A673 (cell line): ENCODE results near the gene LRRC18. TPM values are rescaled to one million over a fixed set of nuclear protein-coding genes. Genes with fewer than 3 reads are reported as not detected.

Source experiments
- BruUV-seq: library from RNA; stranded (reverse); fragments of 400-500 nt; replicated peaks from 2 replicates; lab custom pipeline; 2021; lab: Mats Ljungman, UMichigan
- CTCF ChIA-PET: fragments of 300-600 bp; sonication (Branson Sonifier 250); formaldehyde crosslinking; loops from one replicate; lab custom pipeline; 2022; ENCODE audit warnings: antibody characterized with exemption; lab: Charles Lee
- POLR2A ChIA-PET: fragments of 300-600 bp; sonication (Branson Sonifier 250); formaldehyde crosslinking; loops from one replicate; lab custom pipeline; 2022; ENCODE audit warnings: antibody characterized with exemption; ENCODE audit not compliant: low non-redundant PET; lab: Charles Lee
- DNase-seq: peaks from one replicate; pipeline ENCODE4 v3.0.0-alpha.2; 2015; ENCODE audit warnings: low spot score
- H3K27ac ChIP-seq: fragments of 200-600 bp; sonication (generic); 2 replicates; pipeline ENCODE4 v1.5.1; 2016; ENCODE audit warnings: mixed run types, low read depth, mild to moderate bottlenecking, mixed read lengths, antibody characterized with exemption, low read length; ENCODE audit not compliant: poor library complexity, severe bottlenecking
- H3K27me3 ChIP-seq: fragments of 200-600 bp; sonication (generic); replicated peaks from 2 replicates; pipeline ENCODE4 v1.6.1; 2017; ENCODE audit warnings: mixed run types, low read depth, mild to moderate bottlenecking, mixed read lengths, antibody characterized with exemption, low read length; ENCODE audit not compliant: insufficient read depth, poor library complexity
- H3K36me3 ChIP-seq: fragments of 200-600 bp; sonication (generic); 2 replicates; pipeline ENCODE4 v1.6.1; 2016; ENCODE audit warnings: mixed run types, mild to moderate bottlenecking, mixed read lengths, antibody characterized with exemption, low read length; ENCODE audit not compliant: insufficient read depth, poor library complexity, severe bottlenecking
- H3K4me1 ChIP-seq: fragments of 200-600 bp; sonication (generic); 2 replicates; pipeline ENCODE4 v1.6.1; 2017; ENCODE audit warnings: mixed run types, mild to moderate bottlenecking, mixed read lengths, antibody characterized with exemption, low read length; ENCODE audit not compliant: insufficient read depth, poor library complexity, severe bottlenecking
- H3K4me3 ChIP-seq: fragments of 200-600 bp; sonication (generic); 2 replicates; pipeline ENCODE4 v1.5.1; 2016; ENCODE audit warnings: low read depth, mixed run types, mild to moderate bottlenecking, mixed read lengths, low read length; ENCODE audit not compliant: poor library complexity, severe bottlenecking
- H3K9me3 ChIP-seq: fragments of 200-600 bp; sonication (generic); 2 replicates; pipeline ENCODE4 v1.6.1; 2016; ENCODE audit warnings: mixed run types, low read depth, mild to moderate bottlenecking, mixed read lengths, antibody characterized with exemption, low read length; ENCODE audit not compliant: poor library complexity, severe bottlenecking
- CTCF ChIP-seq: fragments of 300-800, 200-600 bp; sonication (generic); conservative IDR thresholded peaks from 2 replicates; pipeline ENCODE4 v1.5.1; 2017; ENCODE audit warnings: low read depth, mild to moderate bottlenecking, antibody characterized with exemption, low read length, moderate library complexity, mixed read lengths
- EZH2 ChIP-seq: fragments of 200-600 bp; sonication (generic); IDR thresholded peaks from 2 replicates; pipeline ENCODE4 v1.6.1; 2017; ENCODE audit warnings: borderline replicate concordance, low read depth, mild to moderate bottlenecking, mixed read lengths, antibody characterized with exemption, low read length; ENCODE audit not compliant: poor library complexity, severe bottlenecking
- intact Hi-C: fragments of 100-400 bp; cut with micrococcal nuclease; formaldehyde crosslinking; loops from one replicate; pipeline ENCODE4 v1.10.0; 2022; ENCODE audit not compliant: unreplicated experiment
- total RNA-seq: library from RNA; stranded (reverse); gene quantifications from 2 replicates; pipeline ENCODE4 v1.2.3, GENCODE V29; 2021

LRRC18 gene
- total RNA-seq, 1 experiment from 2014 or later: not detected

GRCh38 chr10:48881937-48882336 lies 57.7 kb downstream of the LRRC18 start:
- no peak overlapping the region for H3K4me3 ChIP-seq
- H3K27me3 ChIP-seq: no peaks in the 10 kb centered on the region
- ChIA-PET POLR2A (no interaction called here), CTCF (no interaction called here)
- intact Hi-C loops: loop anchor here (10.0 kb wide), 1 partner anchor 283 kb away; no protein-coding TSS in a partner anchor
- TF ChIP-seq EZH2: no peak
- no peak overlapping the region for H3K27ac ChIP-seq
- no peaks in the 10 kb centered on the region for H3K9me3 ChIP-seq
- no peak for DNase-seq
- BruUV-seq: no TSS peak
- H3K4me1 ChIP-seq: no peaks in the 10 kb centered on the region
- no peaks in the 10 kb centered on the region for H3K36me3 ChIP-seq

GRCh38 chr10:48880016-48880705 lies 59.5 kb downstream of the LRRC18 start:
- intact Hi-C loops: loop anchor here (10.0 kb wide), 1 partner anchor 285 kb away; no protein-coding TSS in a partner anchor
- no TSS peak for BruUV-seq
- no peak for DNase-seq
- Histone ChIP-seq H3K4me3 (no peak overlapping the region), H3K9me3 (no peaks in the 10 kb centered on the region), H3K36me3 (no peaks in the 10 kb centered on the region), H3K4me1 (no peaks in the 10 kb centered on the region), H3K27ac (no peak overlapping the region), H3K27me3 (no peaks in the 10 kb centered on the region)
- ChIA-PET POLR2A (no interaction called here), CTCF (no interaction called here)
- TF ChIP-seq CTCF (no peak), EZH2 (no peak)

GRCh38 chr10:48879451-48879850 lies 60.2 kb downstream of the LRRC18 start:
- ChIA-PET POLR2A (no interaction called here), CTCF (no interaction called here)
- no peaks in the 10 kb centered on the region for H3K4me1 ChIP-seq
- no TSS peak for BruUV-seq
- TF ChIP-seq EZH2: no peak
- no peak for TF ChIP-seq CTCF
- no peak for DNase-seq
- no peak overlapping the region for H3K4me3 ChIP-seq
- H3K9me3 ChIP-seq: no peaks in the 10 kb centered on the region
- no peaks in the 10 kb centered on the region for H3K27me3 ChIP-seq
- H3K36me3 ChIP-seq: no peaks in the 10 kb centered on the region
- intact Hi-C loops: no loop called here
- H3K27ac ChIP-seq: no peak overlapping the region
